Measurements from ENCODE around the gene RNF135. TPM values are rescaled to one million over a fixed set of nuclear protein-coding genes. Genes with fewer than 3 reads are reported as not detected.
"Not testable (repeated sequence)": the region's sequence is repeated elsewhere in the genome, so short reads cannot be mapped to it uniquely, and the experiment has no call there.

The RNF135 gene
- total and polyA plus RNA-seq, 12 donors = 2.3 to 8.3 (median 5.3) TPM

GRCh38 chr17:30964876-30965275 lies 6.0 kb upstream of the RNF135 start:
- Histone ChIP-seq H3K4me3 (no peak overlapping the region), H3K27ac (no peak overlapping the region), H3K27me3 (no peaks in the 10 kb centered on the region), H3K4me1 (peaks cover 0 to 43% (median 0%) of the 10 kb centered on the region in 9 donors), H3K36me3 (peaks cover 0 to 7% (median 0%) of the 10 kb centered on the region in 9 donors), H3K9me3 (no peaks in the 10 kb centered on the region)
- DNase-seq (no peak), ATAC-seq (no peak)
- 81 to 88% methylated on average over 5 of the region's 5 CpGs for WGBS, 2 donors
- TF ChIP-seq, protein P1, sequence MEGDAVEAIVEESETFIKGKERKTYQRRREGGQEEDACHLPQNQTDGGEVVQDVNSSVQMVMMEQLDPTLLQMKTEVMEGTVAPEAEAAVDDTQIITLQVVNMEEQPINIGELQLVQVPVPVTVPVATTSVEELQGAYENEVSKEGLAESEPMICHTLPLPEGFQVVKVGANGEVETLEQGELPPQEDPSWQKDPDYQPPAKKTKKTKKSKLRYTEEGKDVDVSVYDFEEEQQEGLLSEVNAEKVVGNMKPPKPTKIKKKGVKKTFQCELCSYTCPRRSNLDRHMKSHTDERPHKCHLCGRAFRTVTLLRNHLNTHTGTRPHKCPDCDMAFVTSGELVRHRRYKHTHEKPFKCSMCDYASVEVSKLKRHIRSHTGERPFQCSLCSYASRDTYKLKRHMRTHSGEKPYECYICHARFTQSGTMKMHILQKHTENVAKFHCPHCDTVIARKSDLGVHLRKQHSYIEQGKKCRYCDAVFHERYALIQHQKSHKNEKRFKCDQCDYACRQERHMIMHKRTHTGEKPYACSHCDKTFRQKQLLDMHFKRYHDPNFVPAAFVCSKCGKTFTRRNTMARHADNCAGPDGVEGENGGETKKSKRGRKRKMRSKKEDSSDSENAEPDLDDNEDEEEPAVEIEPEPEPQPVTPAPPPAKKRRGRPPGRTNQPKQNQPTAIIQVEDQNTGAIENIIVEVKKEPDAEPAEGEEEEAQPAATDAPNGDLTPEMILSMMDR (IDR thresholded peaks at IDR 0.05) = no peak
- intact Hi-C loops (cut with DNase I) = no loop called here

DNA sequence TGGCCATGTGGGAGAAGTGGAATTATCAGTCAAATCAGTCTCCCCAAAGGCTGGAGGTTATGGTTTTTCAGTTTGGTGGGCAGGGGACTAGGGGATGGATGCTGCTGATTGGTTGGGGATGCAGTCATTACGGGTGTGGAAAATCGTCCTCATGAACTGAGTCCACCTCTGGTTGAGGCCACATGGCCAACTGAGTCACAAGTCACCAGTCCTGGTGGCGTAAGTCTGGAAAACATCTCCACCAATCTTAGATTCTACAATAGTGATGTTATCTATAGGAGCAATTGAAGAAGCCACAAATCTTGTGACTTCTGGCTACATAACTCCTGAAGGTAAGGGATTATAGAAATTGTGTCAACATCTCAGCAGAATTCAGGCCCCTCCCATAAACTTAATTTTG lies 5.2 kb upstream of the RNF135 start:
- H3K4me1 ChIP-seq = peaks cover 0 to 44% (median 0%) of the 10 kb centered on the region in 9 donors
- H3K36me3 ChIP-seq = peaks cover 0 to 7% (median 0%) of the 10 kb centered on the region in 9 donors
- ATAC-seq (no peak), DNase-seq (no peak)
- WGBS, 2 donors = 87 to 94% methylated on average over 3 of the region's 3 CpGs
- H3K27me3 ChIP-seq = no peaks in the 10 kb centered on the region
- no peak overlapping the region for H3K27ac ChIP-seq
- intact Hi-C loops (cut with DNase I) = no loop called here
- no peaks in the 10 kb centered on the region for H3K9me3 ChIP-seq
- H3K4me3 ChIP-seq = no peak overlapping the region
- TF ChIP-seq, protein P1 (IDR thresholded peaks at IDR 0.05) = no peak

DNA sequence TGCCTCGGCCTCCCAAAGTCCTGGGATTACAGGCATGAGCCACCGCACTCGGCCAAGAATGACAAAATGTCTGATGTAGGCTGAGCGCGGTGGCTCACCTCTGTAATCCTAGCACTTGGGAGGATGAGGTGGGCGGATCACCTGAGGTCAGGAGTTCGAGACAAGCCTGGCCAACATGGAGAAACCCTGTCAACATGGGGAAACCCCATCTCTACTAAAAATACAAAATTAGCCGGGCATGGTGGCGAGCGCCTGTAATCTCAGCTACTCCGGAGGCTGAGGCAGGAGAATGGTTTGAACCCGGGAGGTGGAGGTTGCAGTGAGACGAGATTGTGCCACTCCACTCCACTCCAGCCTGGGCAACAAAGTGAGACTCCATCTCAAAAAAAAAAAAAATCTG lies 2.9 kb upstream of the RNF135 start:
- DNase-seq; intact Hi-C loops (cut with DNase I); H3K36me3 ChIP-seq; H3K9me3 ChIP-seq; ATAC-seq; H3K27me3 ChIP-seq: not testable (repeated sequence)
- Histone ChIP-seq H3K27ac (peak overlapping the region in 4 of 10 donors; percentile 14 to 99 (median 20)), H3K4me3 (peak overlapping the region in 1 of 10 donors; percentile 92), H3K4me1 (peaks cover 0 to 40% (median 5%) of the 10 kb centered on the region in 9 donors)
- 94 to 95% methylated on average over 13 of the region's 13 CpGs for WGBS, 2 donors

- WGBS, 2 donors = 16 to 20% methylated on average over 31 of the region's 31 CpGs
- no peaks in the 10 kb centered on the region for H3K27me3 ChIP-seq
- intact Hi-C loops (cut with DNase I) = loop anchor here in 5 of 10 donors (5.0 kb wide), 2 partner anchors 37 to 63 kb away; partner anchors contain the start of gene TEFM (in 5 of the 5)
- H3K9me3 ChIP-seq = peaks cover 0 to 4% (median 0%) of the 10 kb centered on the region in 11 donors
- H3K36me3 ChIP-seq = peaks cover 0 to 8% (median 0%) of the 10 kb centered on the region in 9 donors
- DNase-seq (no peak), ATAC-seq (peak in 5 of 8 donors; percentile 2 to 37 (median 29))
- peaks cover 0 to 49% (median 7%) of the 10 kb centered on the region in 9 donors for H3K4me1 ChIP-seq
- TF ChIP-seq, protein P1 (IDR thresholded peaks at IDR 0.05) = no peak
- peak overlapping the region; percentile 80 to 99 (median 94) for H3K27ac ChIP-seq
- peak overlapping the region; percentile 56 to 92 (median 71) for H3K4me3 ChIP-seq
Observed at GRCh38 chr17:30969989-30970830, 629 bp upstream of the RNF135 start.

Measured in heart right ventricle (tissue), 16 donors.